GM20000 (cell line): ENCODE results near the gene LIMS1.
"Not testable (repeated sequence)": the region's sequence is repeated elsewhere in the genome, so short reads cannot be mapped to it uniquely, and the experiment has no call there.

ENCODE experiments used
- DNase-seq: peaks from one replicate; pipeline ENCODE4 v3.0.0; 2012; ENCODE audit warnings: low spot score
- CTCF ChIP-seq: IDR thresholded peaks from 2 replicates; pipeline ENCODE4 v1.5.1; 2012; ENCODE audit warnings: mild to moderate bottlenecking, control low read depth; ENCODE audit errors: extremely low read depth, missing control alignments

The LIMS1 gene

GRCh38 chr2:108688818-108689756, 154.8 kb downstream of the LIMS1 start:
- DNase-seq, result not testable (repeated sequence)

- DNase-seq, result not testable (repeated sequence)
These were observed 155.7 kb downstream of the LIMS1 start for GRCh38 chr2:108690001-108690400.

GRCh38 chr2:108691447-108691846, 157.2 kb downstream of the LIMS1 start:
- TF ChIP-seq CTCF, result no peak
- no peak for DNase-seq

- DNase-seq, result no peak
- no peak for TF ChIP-seq CTCF
These were observed 166.9 kb downstream of the LIMS1 start for GRCh38 chr2:108701208-108701607.

GRCh38 chr2:108701806-108702205, 167.5 kb downstream of the LIMS1 start:
- no peak for TF ChIP-seq CTCF

GRCh38 chr2:108704871-108705270, 170.6 kb downstream of the LIMS1 start:
- DNase-seq, result no peak
- TF ChIP-seq CTCF, result no peak

More at GRCh38 chr2:108701806-108702205, 167.5 kb downstream of the LIMS1 start:
- DNase-seq, result no peak

GRCh38 chr2:108707300-108707699, 173.0 kb downstream of the LIMS1 start:
- no peak for DNase-seq

GRCh38 chr2:108716971-108717370, 182.7 kb downstream of the LIMS1 start:
- not testable (repeated sequence) for DNase-seq

More at GRCh38 chr2:108707300-108707699, 173.0 kb downstream of the LIMS1 start:
- no peak for TF ChIP-seq CTCF
